ENCODE results near the gene INTS7. TPM values are rescaled to one million over a fixed set of nuclear protein-coding genes. Genes with fewer than 3 reads are reported as not detected.

Gene INTS7
- polyA plus RNA-seq, 1 of the 3 experiments (the other 2 are of a cell fraction), result 8.7 TPM

GRCh38 chr1:211985556-211986264, 49.6 kb downstream of the INTS7 start:
- POLR2A ChIA-PET, result no interaction called here
- H3K4me3 ChIP-seq (ENCODE audit: low read depth in 2 of 2, low read length in 1 of 2), result no peak overlapping the region
- no peaks in the 10 kb centered on the region for H3K9me2 ChIP-seq
- no peak overlapping the region for H3K27ac ChIP-seq (ENCODE audit: low read depth in 2 of 2, low read length in 1 of 2)
- H3K79me2 ChIP-seq (ENCODE audit: insufficient read depth), result no peaks in the 10 kb centered on the region
- WGBS (ENCODE audit: low lambda C conversion rate), result 94% methylated on average over 4 of the region's 4 CpGs
- TF ChIP-seq RXRA (IDR thresholded peaks at IDR 0.05; ENCODE audit: borderline replicate concordance, low read depth), result no peak
- TF ChIP-seq IRF3 (IDR thresholded peaks at IDR 0.05; ENCODE audit: low read depth, low read length), result no peak
- no peak for TF ChIP-seq RFX5 (IDR thresholded peaks at IDR 0.05; ENCODE audit: low read length)
- DNase-seq, result no peak
- CTCF ChIA-PET, result interaction anchor here (1.0 to 1.4 kb wide), 4 partner anchors 27 to 305 kb away, joined by 3 to 4 read pairs (median 4); partner anchors contain the start of genes DTL and INTS7
- H2AFZ ChIP-seq (ENCODE audit: low read depth), result no peak overlapping the region
- no peak overlapping the region for H3K4me2 ChIP-seq
- no peaks in the 10 kb centered on the region for H3F3A ChIP-seq (replicated peaks; ENCODE audit: insufficient read depth)
- no peaks in the 10 kb centered on the region for H3K4me1 ChIP-seq (ENCODE audit: control insufficient read depth in 1 of 2, insufficient read depth in 2 of 2, low read depth in 1 of 2, low read length in 1 of 2)
- H3K9ac ChIP-seq, result no peak overlapping the region
- H4K20me1 ChIP-seq (ENCODE audit: insufficient read depth), result no peaks in the 10 kb centered on the region
- peaks cover 36 to 55% of the 10 kb centered on the region in 2 experiments for H3K36me3 ChIP-seq (replicated peaks in 1 of 2; ENCODE audit: control insufficient read depth in 1 of 2, insufficient read depth in 2 of 2, low read length in 1 of 2)
- no peaks in the 10 kb centered on the region for H3K27me3 ChIP-seq (ENCODE audit: insufficient read depth)
- no peaks in the 10 kb centered on the region for H3K9me3 ChIP-seq

DNA sequence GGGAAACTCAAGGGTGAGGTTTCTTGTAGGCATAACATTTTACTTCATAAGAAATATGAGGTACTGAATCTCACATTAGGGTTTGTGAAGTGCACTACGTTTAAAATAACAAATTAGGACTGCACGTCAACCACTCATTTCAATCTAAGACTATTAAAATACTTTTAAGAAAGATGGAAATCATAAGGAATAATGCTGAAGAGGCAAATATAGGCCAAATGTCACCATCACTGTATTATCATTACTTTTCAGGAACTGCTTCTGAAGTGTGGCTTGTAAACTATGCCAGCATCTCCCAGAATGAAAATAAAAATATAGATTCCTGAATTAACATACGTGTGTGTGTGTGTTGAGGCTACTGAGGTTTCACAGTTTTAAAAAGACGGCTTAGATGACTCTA, 56.8 kb downstream of the INTS7 start:
- Histone ChIP-seq H4K20me1 (ENCODE audit: insufficient read depth) (no peaks in the 10 kb centered on the region), H3K36me3 (replicated peaks in 1 of 2; ENCODE audit: control insufficient read depth in 1 of 2, insufficient read depth in 2 of 2, low read length in 1 of 2) (peaks cover 45 to 90% of the 10 kb centered on the region in 2 experiments), H3K9me2 (no peaks in the 10 kb centered on the region), H3K9me3 (no peaks in the 10 kb centered on the region), H3K9ac (no peak overlapping the region), H3F3A (replicated peaks; ENCODE audit: insufficient read depth) (no peaks in the 10 kb centered on the region), H3K27ac (ENCODE audit: low read depth in 2 of 2, low read length in 1 of 2) (no peak overlapping the region), H3K79me2 (ENCODE audit: insufficient read depth) (no peaks in the 10 kb centered on the region), H2AFZ (ENCODE audit: low read depth) (no peak overlapping the region), H3K4me1 (ENCODE audit: control insufficient read depth in 1 of 2, insufficient read depth in 2 of 2, low read depth in 1 of 2, low read length in 1 of 2) (no peaks in the 10 kb centered on the region), H3K4me2 (no peak overlapping the region), H3K27me3 (ENCODE audit: insufficient read depth) (no peaks in the 10 kb centered on the region), H3K4me3 (ENCODE audit: low read depth in 2 of 2, low read length in 1 of 2) (no peak overlapping the region)
- no peak for DNase-seq
- whole genome bisulfite sequencing (ENCODE audit: low lambda C conversion rate), result 93% methylated on average over 4 of the region's 4 CpGs
- no peak for TF ChIP-seq USF1 (IDR thresholded peaks at IDR 0.05; ENCODE audit: borderline replicate concordance, low read depth)
- no peak for TF ChIP-seq EP300 (IDR thresholded peaks at IDR 0.05; ENCODE audit: borderline replicate concordance in 1 of 2, low read depth in 1 of 2, low read length in 1 of 2)
- TF ChIP-seq GATA2 (CRISPR knock-in tag; IDR thresholded peaks at IDR 0.05), result no peak
- TF ChIP-seq TEAD4 (IDR thresholded peaks at IDR 0.05; ENCODE audit: borderline replicate concordance, insufficient read depth), result no peak
- no peak for TF ChIP-seq GABPA (IDR thresholded peaks at IDR 0.05; ENCODE audit: low read depth)
- TF ChIP-seq RFX5 (IDR thresholded peaks at IDR 0.05; ENCODE audit: low read length), result no peak
- TF ChIP-seq YY1 (IDR thresholded peaks at IDR 0.05; ENCODE audit: low read depth), result no peak
- TF ChIP-seq CHD2 (IDR thresholded peaks at IDR 0.05; ENCODE audit: low read length, partially characterized antibody), result no peak
- TF ChIP-seq TCF12 (IDR thresholded peaks at IDR 0.05), result no peak
- no peak for TF ChIP-seq SIN3A (IDR thresholded peaks at IDR 0.05; ENCODE audit: borderline replicate concordance, low read depth, low read length)
- TF ChIP-seq RCOR1 (IDR thresholded peaks at IDR 0.05; ENCODE audit: low read length), result no peak
- TF ChIP-seq NFIC (IDR thresholded peaks at IDR 0.05; ENCODE audit: borderline replicate concordance), result no peak
- TF ChIP-seq FOSL2 (IDR thresholded peaks at IDR 0.05; ENCODE audit: borderline replicate concordance, low read depth), result no peak
- no peak for TF ChIP-seq FOXM1 (IDR thresholded peaks at IDR 0.05; ENCODE audit: low read depth)
- TF ChIP-seq PBX3 (IDR thresholded peaks at IDR 0.05), result no peak
- TF ChIP-seq EZH2phosphoT487 (IDR thresholded peaks at IDR 0.05; ENCODE audit: borderline replicate concordance, low read depth), result no peak
- TF ChIP-seq RAD21 (IDR thresholded peaks at IDR 0.05; ENCODE audit: low read length), result no peak
- TF ChIP-seq IRF3 (IDR thresholded peaks at IDR 0.05; ENCODE audit: low read depth, low read length), result no peak
- TF ChIP-seq CTCF (IDR thresholded peaks at IDR 0.05), result no peak
- CTCF ChIA-PET, result interaction anchor here (1.2 to 1.3 kb wide), 2 partner anchors 57 to 280 kb away, joined by 3 read pairs; partner anchors contain the start of genes DTL and INTS7
- POLR2A ChIA-PET, result no interaction called here
